Astrocyte of the cerebellum (primary cell): ENCODE measurements around the gene MSX1.

Experiments used
- DNase-seq: peaks from one replicate; pipeline ENCODE4 v3.0.0-alpha.2; 2011; ENCODE audit warnings: low read depth
- H3K4me3 ChIP-seq: 2 replicates; pipeline ENCODE4 v1.5.1; 2011; ENCODE audit warnings: mild to moderate bottlenecking, low read depth, low read length, moderate library complexity
- CTCF ChIP-seq: IDR thresholded peaks from 2 replicates; pipeline ENCODE4 v1.5.1; 2012; ENCODE audit warnings: low read length, low read depth, moderate library complexity, mild to moderate bottlenecking; ENCODE audit errors: missing control alignments
- in situ Hi-C: cut with HindIII; loops from 2 replicates; pipeline ENCODE4 v1.10.0; 2017; ENCODE audit warnings: low sequenced_read_pairs

MSX1 gene

GRCh38 chr4:4859325-4859798 lies at the start of gene MSX1:
TSS of gene MSX1 (plus strand) at chr4:4859665. CDS start at chr4:4859900, 235 bp downstream.
- DNase-seq, result peak; percentile 64
- TF ChIP-seq CTCF, result no peak
- H3K4me3 ChIP-seq, result peak within 1 kb of the TSS; percentile 79
- in situ Hi-C loops, result no loop called here

DNA sequence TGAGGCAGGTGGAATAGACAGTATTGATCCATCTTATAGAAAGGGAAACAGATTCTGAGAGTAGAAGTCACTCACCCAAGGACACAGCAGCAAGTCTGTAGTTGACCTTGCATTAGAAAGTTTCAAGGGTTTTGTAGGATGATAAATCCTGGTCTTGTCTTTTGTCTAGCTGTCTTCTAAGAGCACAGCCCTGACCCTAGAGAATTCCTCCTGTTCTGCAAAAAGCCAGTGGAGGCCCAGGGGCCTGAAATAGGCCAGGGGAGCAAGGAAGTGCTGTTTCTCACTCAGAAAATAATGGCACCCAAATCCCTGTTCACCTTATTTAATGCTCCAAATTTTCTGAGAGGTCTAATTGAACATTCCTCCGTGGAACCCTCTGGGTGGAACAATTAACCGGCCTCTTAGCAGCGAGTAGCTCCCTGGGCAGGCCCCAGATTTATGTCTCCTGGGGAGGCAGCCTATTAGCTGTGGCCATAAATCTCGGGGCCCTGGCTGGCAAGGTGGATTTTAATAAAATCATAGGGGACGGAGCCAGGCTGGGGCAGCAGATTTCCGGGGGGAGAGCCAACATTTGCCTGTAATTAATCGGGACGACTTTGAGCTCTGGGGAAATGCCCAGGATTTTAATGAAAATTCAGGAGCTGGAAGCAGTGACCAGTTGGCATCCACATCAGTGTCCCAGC lies 49.2 kb upstream of the MSX1 start:
- no peak overlapping the region for H3K4me3 ChIP-seq
- in situ Hi-C loops, result no loop called here
- no peak for DNase-seq
- TF ChIP-seq CTCF, result no peak

DNA sequence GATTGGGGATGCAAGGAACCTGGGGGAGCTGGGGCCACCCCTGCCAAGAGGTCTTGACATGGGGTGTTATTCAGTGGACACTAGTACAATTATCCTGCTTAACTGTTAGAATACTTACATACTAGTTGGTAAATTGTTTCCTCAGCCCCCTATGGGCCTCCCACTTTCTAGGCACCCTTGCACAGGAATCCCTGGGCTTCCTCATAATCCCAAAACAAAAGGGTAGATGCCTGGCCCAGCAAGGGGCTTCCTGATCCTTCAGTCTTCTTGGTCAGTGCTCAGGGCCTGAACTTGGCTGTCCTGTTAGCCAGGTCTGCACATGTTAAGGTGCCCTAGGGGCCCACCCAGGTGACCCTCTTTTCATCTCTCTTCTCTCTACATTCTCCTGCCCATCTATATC lies 48.7 kb upstream of the MSX1 start:
- no peak for DNase-seq
- no peak for TF ChIP-seq CTCF
- in situ Hi-C loops, result no loop called here
- no peak overlapping the region for H3K4me3 ChIP-seq

- no peak for DNase-seq
- in situ Hi-C loops, result no loop called here
- no peak for TF ChIP-seq CTCF
These were observed 47.2 kb upstream of the MSX1 start for GRCh38 chr4:4812145-4812794.

GRCh38 chr4:4818415-4819212 lies 40.9 kb upstream of the MSX1 start:
- in situ Hi-C loops, result no loop called here
- H3K4me3 ChIP-seq, result no peak overlapping the region
- DNase-seq, result no peak
- TF ChIP-seq CTCF, result no peak

More at GRCh38 chr4:4812145-4812794, 47.2 kb upstream of the MSX1 start:
- H3K4me3 ChIP-seq, result no peak overlapping the region

DNA sequence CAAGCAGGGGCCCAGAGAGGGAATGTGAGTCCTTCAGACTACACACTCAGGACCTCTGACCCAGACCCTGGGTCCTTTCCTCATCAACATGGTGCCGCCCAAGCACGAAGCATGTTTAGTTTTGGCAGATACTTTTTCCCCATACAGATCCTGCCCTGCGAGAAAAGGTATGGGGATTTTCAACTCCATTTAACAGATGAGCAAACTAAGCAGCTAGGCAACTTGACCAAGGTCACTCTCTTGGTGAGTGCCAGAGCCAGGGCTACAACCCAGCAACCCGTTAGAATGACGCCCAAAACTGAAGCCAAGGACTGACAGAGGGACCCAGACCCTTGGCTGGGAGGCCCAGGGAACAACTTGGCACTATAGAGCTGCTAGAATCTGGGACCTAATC lies 40.3 kb upstream of the MSX1 start:
- H3K4me3 ChIP-seq, result no peak overlapping the region
- TF ChIP-seq CTCF, result no peak
- DNase-seq, result no peak
- in situ Hi-C loops, result no loop called here
